Activated CD4-positive, CD25-positive, alpha-beta regulatory T cell treated with anti-CD3 and anti-CD28 coated beads, Interleukin-2, amount 50 U/mL, for 72 hours (primary cell): ENCODE data around the gene SQSTM1.
A peak's percentile ranks its signal among the peaks of the same experiment; 100 is the strongest.

ENCODE experiments used
- DNase-seq: peaks from one replicate; pipeline ENCODE4 v3.0.0; 2021

Gene SQSTM1

GRCh38 chr5:179795049-179795862 is 25.4 kb upstream of the SQSTM1 start:
- no peak for DNase-seq

DNA sequence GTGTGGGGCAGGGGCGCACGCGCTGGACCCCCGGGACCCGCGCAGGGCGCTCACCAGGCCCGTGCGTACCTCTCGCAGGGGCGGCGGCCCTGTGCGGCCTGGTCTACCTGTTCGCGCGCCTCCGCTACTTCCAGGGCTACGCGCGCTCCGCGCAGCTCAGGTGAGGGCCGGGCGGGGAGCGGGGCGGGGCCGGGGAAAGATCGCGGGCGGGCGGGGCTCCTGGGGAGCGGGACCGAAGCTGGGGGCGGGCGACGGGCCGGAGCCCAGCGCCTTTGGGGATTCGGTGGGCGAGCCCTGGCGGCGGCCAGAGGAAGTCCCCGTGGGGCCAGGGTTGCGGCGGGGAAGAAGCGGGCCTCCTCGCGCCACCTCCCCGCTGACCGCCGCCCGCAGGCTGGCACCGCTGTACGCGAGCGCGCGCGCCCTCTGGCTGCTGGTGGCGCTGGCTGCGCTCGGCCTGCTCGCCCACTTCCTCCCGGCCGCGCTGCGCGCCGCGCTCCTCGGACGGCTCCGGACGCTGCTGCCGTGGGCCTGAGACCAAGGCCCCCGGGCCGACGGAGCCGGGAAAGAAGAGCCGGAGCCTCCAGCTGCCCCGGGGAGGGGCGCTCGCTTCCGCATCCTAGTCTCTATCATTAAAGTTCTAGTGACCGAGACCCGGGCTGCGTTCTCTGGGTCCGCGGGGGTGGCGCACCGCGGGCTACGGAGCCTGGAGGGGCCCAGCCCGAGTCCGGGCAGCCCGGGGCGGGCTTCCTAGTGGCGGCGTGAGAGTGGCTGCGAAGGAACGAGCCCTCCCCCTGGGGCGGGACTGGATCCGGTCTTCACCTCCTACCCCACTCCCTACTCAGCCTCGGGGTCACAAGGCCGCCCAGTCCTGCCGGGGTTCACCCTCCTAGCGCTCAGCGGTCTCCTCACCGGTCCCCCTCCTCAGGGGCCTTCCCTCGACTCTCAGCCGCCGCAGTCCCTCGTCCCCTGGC is 24.6 kb upstream of the SQSTM1 start:
- peak; percentile 81 for DNase-seq

DNA sequence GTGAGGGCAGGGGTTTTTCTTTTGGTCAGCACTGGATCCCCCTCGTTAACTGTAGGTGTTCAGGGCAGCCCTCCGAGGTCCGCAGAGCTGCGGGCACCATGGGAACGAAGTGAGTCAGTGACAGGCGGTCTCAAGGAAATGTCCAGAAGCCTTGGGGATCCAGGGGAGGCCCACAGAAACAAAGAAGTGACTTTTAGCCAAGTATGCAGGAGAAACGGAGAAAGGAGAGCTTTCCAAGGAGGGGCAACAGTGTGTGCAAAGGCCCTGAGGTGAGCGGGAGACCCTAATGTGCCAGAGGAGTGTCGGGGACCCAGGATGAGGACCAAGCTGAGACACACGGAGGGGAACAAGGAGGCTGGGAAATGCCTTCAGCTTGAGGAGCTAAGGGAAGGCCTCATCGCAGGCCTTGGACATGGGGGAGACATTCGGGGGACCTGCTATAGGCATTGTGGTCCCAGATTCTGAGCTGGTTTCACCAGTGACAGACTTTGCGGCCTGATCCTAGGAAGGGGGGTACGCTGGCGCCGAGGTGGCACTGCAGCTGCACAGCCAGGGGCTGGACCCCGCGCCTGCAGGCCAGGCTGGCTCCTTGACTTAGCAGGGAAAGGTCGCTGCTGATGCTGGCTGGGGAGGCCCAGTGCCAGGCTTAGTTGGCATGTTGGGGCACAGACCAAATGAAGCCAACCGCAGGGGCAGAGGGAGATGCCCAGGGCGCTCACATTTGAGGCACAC is 23.7 kb upstream of the SQSTM1 start:
- DNase-seq = no peak

DNA sequence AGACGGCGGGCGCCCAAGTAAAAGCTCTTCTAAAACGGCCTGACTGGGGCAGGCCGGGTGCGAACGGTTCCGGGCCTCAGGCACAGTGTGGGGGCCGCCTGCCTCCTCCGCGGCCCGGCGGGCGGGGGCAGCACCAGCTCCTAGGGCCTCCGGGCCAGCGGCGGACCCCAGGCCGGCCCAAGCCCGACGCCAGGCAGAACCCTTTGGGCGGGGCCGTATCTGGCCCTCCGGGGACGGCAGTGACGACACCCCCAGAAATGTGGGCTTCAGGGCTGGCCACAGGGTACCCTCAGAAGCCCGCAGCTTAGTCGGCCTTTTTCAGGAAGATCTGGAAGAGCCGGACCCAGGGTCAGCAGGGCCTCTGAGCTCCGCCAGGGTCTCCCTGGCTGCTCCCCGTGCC is 23.0 kb upstream of the SQSTM1 start:
- DNase-seq = no peak

- DNase-seq = no peak
Measured at GRCh38 chr5:179798144-179798770, 22.4 kb upstream of the SQSTM1 start.

- DNase-seq = no peak
Measured at GRCh38 chr5:179798771-179799643, 21.7 kb upstream of the SQSTM1 start.

GRCh38 chr5:179799644-179799973 is 21.1 kb upstream of the SQSTM1 start:
- no peak for DNase-seq

DNA sequence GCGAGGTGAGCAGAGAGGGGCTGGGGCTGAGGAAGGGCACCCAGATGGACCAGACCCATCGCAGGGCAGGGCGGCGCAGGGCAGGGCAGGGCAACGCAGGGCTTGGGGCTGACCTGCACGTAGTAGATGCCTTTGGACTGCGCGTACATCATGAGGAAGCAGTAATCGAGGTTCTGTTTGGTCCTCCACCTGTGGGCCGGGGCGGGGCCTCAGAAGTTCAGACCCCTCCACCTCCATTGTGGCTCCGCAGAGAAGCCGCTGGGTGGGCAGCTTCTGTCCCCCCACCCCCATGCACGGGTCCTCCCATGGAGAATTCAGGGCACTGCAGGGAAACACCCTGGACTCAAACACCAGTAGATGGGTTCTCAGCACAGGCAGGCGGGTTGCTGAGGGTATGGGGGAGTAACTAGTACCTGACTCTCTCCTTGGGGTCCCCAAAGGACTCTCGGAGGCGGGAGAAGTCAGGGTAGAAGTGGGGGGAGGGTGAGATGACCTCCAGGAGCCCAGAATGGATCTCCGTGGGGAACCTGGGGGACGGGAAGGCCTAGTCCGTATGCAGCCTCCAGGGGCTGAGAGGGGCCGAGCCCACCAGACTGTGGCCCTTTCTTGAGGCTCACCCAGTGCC is 20.5 kb upstream of the SQSTM1 start:
- DNase-seq = no peak

DNA sequence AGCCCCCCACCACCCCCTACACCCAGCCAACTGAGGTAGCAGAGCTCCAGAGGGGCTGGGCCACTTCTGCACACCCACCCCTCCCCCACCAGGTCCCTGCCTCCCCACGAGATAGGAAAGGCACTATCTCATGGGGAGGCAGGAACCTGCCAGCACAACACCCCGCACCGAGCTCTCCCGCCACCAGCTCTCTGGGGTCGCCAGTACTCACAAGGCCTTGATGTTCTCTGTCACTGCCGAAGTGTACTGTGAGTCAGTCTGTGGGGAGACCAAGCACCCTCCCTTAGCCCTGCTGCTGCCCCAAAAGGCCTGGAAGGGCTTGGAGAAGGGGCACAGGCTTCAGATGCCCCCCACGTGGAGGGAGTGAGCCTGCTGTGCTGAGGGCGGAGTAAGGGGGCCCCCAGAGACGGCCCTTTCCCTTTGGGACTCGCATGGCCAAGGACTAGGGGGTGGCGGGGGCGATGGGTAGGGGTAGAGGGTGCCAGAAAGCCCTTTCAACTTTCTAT is 20.0 kb upstream of the SQSTM1 start:
- DNase-seq = no peak

DNA sequence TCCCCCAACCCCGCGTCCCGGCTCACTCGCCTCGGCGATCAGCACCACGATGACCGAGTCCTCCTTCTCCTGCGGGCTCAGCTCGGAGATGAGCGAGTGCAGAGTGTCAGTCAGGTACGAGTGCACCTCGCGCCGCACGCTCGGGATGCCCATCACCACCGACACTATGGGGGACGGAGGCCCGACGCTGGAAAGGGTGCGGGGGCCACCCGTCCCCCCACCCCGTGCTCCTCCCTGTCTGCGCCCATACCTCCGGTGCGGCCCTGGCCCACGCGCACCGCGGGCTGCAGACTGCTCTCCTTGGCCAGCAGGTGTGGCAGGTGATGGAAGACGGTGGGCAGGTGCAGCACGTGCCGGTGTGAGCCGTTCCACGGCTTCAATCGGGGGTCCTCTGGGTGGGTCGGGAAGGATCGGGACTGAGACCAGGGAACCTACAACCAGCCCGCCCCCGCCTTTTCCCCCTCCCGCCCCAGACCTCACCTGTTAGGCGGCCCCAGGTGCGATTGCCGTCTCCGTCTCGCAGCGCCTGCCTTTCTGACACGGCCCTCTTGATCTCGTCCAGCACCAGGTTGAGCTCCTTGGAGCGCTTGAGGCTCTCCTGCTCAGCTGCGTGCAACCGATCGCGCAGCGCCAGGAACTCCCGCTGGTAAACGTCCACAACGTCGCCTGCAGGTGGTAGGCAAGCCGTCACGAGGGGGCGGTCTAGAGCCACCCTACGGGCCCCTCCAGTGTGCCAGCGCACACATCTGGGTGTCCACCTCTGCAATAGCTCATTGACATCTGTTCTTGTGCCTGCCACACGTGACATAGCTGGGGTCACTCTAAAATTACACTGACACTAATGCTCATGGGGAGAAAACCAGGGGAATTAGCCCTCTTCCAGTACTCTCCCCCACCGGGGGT is 19.1 kb upstream of the SQSTM1 start:
- DNase-seq = peak; percentile 80

- no peak for DNase-seq
Measured at GRCh38 chr5:179802207-179802883, 18.4 kb upstream of the SQSTM1 start.

DNA sequence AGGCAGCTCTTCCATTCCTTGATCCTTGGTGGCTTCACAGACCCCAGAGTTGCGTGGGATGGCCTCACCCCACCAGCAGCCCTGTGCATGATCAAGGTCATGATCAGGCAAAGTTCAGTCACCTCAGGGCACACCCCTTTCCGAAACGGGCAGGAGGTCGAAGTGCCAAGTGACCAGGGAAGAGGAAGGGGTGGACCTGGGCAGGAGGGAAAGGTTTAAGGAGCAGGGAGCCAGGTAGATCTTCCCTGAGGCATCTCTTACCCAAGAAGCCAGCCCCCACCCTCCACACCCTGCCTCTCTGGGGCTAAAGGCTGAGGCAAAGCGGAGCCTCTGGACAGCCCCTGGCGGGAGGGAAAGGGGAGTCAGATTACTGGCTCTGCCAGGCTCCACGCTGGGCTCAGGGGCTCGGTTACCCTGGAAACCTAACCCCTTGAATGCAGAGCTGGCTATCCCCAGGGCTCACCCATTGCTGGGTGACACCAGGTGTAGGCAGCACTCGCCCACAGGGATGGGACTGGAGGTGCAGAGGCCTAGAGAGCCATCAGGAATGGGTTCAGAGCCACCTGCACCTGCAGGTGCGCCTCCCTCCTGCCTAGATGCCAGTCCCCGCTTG is 17.6 kb upstream of the SQSTM1 start:
- no peak for DNase-seq

DNA sequence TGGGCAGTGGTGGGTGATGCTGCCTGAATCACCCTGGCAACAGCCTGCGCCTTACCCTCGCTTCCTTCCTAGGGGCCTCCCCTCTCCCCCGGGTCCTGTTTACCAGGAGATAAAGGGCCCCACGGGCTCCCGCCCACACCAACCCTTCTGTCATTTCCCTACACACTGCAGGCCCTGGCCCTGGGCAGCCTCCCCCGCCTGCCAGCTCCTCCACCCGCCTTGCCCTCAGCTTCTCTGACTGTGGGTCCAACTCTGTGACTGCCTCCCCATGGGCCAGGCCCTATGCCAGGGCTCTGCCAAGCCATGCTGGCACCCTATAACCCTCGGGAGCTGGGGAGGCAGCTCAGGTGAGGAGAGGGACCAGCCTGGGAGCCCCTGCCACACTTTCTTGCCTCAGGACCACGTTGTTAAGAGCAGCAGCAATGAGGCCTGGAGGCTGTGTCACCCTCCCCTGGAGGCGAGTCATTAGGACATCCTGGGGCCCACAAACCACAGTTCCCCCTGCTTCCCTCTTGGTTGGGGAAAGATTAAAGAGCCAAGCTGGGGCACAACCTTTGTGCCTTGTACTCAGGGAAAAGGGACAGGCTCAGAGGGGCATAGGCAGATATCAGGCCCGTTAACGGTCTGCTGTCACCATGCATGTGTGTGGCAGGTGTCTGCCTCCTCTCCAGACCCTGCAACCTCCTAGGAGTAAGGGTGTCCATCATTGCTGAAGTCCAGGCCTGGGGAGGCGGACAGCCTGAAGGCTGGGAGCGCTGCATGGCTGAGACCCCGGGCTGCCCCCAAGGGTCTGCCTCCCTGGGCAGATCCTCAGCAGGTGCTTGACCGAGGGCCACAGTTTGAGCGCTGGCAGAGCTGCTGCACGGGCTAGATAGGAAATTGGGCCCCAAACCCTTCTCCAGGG is 16.8 kb upstream of the SQSTM1 start:
- peak; percentile 64 for DNase-seq

- DNase-seq = no peak
Measured at GRCh38 chr5:179804555-179804947, 16.2 kb upstream of the SQSTM1 start.

GRCh38 chr5:179805070-179805528 is 15.6 kb upstream of the SQSTM1 start:
- DNase-seq = no peak

GRCh38 chr5:179805529-179806249 is 15.0 kb upstream of the SQSTM1 start:
- peak; percentile 49 for DNase-seq
